ENCODE results near the gene PLLP.

DNA sequence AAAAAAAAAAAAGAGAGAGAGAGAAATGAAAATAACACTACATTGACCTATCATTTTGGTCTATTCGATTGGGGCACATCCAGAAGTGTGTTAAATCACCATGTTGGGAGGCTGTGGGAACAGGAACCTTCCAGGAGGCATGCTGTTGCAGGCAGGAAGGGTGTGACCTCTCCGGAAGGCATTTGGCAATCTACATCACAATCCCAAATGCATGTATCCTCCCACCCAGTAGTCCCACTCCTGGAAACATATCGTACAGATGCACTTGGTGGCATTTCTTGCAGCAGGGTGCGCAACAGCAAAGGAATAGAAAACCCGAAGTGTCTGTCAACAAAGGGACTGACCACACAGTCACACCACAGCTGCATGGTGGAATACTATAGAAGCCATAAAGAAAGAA is 7.9 kb downstream of the PLLP start:
- TF ChIP-seq, protein P1, sequence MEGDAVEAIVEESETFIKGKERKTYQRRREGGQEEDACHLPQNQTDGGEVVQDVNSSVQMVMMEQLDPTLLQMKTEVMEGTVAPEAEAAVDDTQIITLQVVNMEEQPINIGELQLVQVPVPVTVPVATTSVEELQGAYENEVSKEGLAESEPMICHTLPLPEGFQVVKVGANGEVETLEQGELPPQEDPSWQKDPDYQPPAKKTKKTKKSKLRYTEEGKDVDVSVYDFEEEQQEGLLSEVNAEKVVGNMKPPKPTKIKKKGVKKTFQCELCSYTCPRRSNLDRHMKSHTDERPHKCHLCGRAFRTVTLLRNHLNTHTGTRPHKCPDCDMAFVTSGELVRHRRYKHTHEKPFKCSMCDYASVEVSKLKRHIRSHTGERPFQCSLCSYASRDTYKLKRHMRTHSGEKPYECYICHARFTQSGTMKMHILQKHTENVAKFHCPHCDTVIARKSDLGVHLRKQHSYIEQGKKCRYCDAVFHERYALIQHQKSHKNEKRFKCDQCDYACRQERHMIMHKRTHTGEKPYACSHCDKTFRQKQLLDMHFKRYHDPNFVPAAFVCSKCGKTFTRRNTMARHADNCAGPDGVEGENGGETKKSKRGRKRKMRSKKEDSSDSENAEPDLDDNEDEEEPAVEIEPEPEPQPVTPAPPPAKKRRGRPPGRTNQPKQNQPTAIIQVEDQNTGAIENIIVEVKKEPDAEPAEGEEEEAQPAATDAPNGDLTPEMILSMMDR (IDR thresholded peaks at IDR 0.05): no peak
- no peak for TF ChIP-seq POLR2A (IDR thresholded peaks at IDR 0.05; ENCODE audit: low read depth)

Measured in esophagus muscularis mucosa (tissue), 3 donors.